ENCODE results near the gene ZBED5.

Gene ZBED5

GRCh38 chr11:10868352-10868751 is 10.5 kb upstream of the ZBED5 start:
- Histone ChIP-seq H3K4me1 (ENCODE audit: insufficient read depth, low read length) (no peaks in the 10 kb centered on the region), H3K36me3 (ENCODE audit: insufficient read depth, low read length) (no peaks in the 10 kb centered on the region), H3K4me3 (ENCODE audit: low read length) (no peak overlapping the region), H3K27me3 (ENCODE audit: insufficient read depth, low read length) (no peaks in the 10 kb centered on the region), H2AFZ (ENCODE audit: low read depth, low read length) (no peak overlapping the region), H3K9me3 (ENCODE audit: low read length) (peaks cover 3% of the 10 kb centered on the region)

GRCh38 chr11:10866893-10867331 is 9.1 kb upstream of the ZBED5 start:
- peaks cover 3% of the 10 kb centered on the region for H3K9me3 ChIP-seq (ENCODE audit: low read length)
- no peaks in the 10 kb centered on the region for H3K27me3 ChIP-seq (ENCODE audit: insufficient read depth, low read length)
- no peaks in the 10 kb centered on the region for H3K4me1 ChIP-seq (ENCODE audit: insufficient read depth, low read length)
- H2AFZ ChIP-seq (ENCODE audit: low read depth, low read length), result no peak overlapping the region
- no peaks in the 10 kb centered on the region for H3K36me3 ChIP-seq (ENCODE audit: insufficient read depth, low read length)
- H3K4me3 ChIP-seq (ENCODE audit: low read length), result no peak overlapping the region

- Histone ChIP-seq H3K4me1 (ENCODE audit: insufficient read depth, low read length) (no peaks in the 10 kb centered on the region), H3K36me3 (ENCODE audit: insufficient read depth, low read length) (no peaks in the 10 kb centered on the region), H3K9me3 (ENCODE audit: low read length) (no peaks in the 10 kb centered on the region), H3K4me3 (ENCODE audit: low read length) (no peak overlapping the region), H2AFZ (ENCODE audit: low read depth, low read length) (no peak overlapping the region), H3K27me3 (ENCODE audit: insufficient read depth, low read length) (no peaks in the 10 kb centered on the region)
Measured at GRCh38 chr11:10865837-10866270, 8.0 kb upstream of the ZBED5 start.

GRCh38 chr11:10864688-10865087 is 6.8 kb upstream of the ZBED5 start:
- Histone ChIP-seq H3K4me3 (ENCODE audit: low read length) (no peak overlapping the region), H3K27me3 (ENCODE audit: insufficient read depth, low read length) (no peaks in the 10 kb centered on the region), H3K4me1 (ENCODE audit: insufficient read depth, low read length) (peaks cover 4% of the 10 kb centered on the region), H2AFZ (ENCODE audit: low read depth, low read length) (no peak overlapping the region), H3K36me3 (ENCODE audit: insufficient read depth, low read length) (no peaks in the 10 kb centered on the region), H3K9me3 (ENCODE audit: low read length) (no peaks in the 10 kb centered on the region)

GRCh38 chr11:10862446-10862845 is 4.6 kb upstream of the ZBED5 start:
- Histone ChIP-seq H3K4me1 (ENCODE audit: insufficient read depth, low read length) (peaks cover 4% of the 10 kb centered on the region), H3K27me3 (ENCODE audit: insufficient read depth, low read length) (no peaks in the 10 kb centered on the region), H3K9me3 (ENCODE audit: low read length) (no peaks in the 10 kb centered on the region), H2AFZ (ENCODE audit: low read depth, low read length) (no peak overlapping the region), H3K36me3 (ENCODE audit: insufficient read depth, low read length) (no peaks in the 10 kb centered on the region), H3K4me3 (ENCODE audit: low read length) (no peak overlapping the region)

GRCh38 chr11:10861799-10862198 is 3.9 kb upstream of the ZBED5 start:
- Histone ChIP-seq H3K9me3 (ENCODE audit: low read length) (no peaks in the 10 kb centered on the region), H3K4me1 (ENCODE audit: insufficient read depth, low read length) (peaks cover 4% of the 10 kb centered on the region), H3K4me3 (ENCODE audit: low read length) (no peak overlapping the region)

GRCh38 chr11:10861047-10861446 is 3.2 kb upstream of the ZBED5 start:
- Histone ChIP-seq H3K27me3 (ENCODE audit: insufficient read depth, low read length) (no peaks in the 10 kb centered on the region), H3K4me3 (ENCODE audit: low read length) (no peak overlapping the region)

More at GRCh38 chr11:10861799-10862198, 3.9 kb upstream of the ZBED5 start:
- no peak overlapping the region for H2AFZ ChIP-seq (ENCODE audit: low read depth, low read length)
- no peaks in the 10 kb centered on the region for H3K36me3 ChIP-seq (ENCODE audit: insufficient read depth, low read length)
- no peaks in the 10 kb centered on the region for H3K27me3 ChIP-seq (ENCODE audit: insufficient read depth, low read length)

GRCh38 chr11:10858439-10859325 is 829 bp upstream of the ZBED5 start:
- Histone ChIP-seq H3K9me3 (ENCODE audit: low read length) (no peaks in the 10 kb centered on the region), H3K36me3 (ENCODE audit: insufficient read depth, low read length) (peaks cover 23% of the 10 kb centered on the region), H3K4me1 (ENCODE audit: insufficient read depth, low read length) (peaks cover 13% of the 10 kb centered on the region), H3K4me3 (ENCODE audit: low read length) (peak overlapping the region; percentile 93), H2AFZ (ENCODE audit: low read depth, low read length) (peak overlapping the region; percentile 29), H3K27me3 (ENCODE audit: insufficient read depth, low read length) (no peaks in the 10 kb centered on the region)

More at GRCh38 chr11:10861047-10861446, 3.2 kb upstream of the ZBED5 start:
- H3K36me3 ChIP-seq (ENCODE audit: insufficient read depth, low read length), result no peaks in the 10 kb centered on the region
- no peaks in the 10 kb centered on the region for H3K9me3 ChIP-seq (ENCODE audit: low read length)
- H2AFZ ChIP-seq (ENCODE audit: low read depth, low read length), result no peak overlapping the region
- H3K4me1 ChIP-seq (ENCODE audit: insufficient read depth, low read length), result peaks cover 10% of the 10 kb centered on the region

- peaks cover 13% of the 10 kb centered on the region for H3K4me1 ChIP-seq (ENCODE audit: insufficient read depth, low read length)
Measured at GRCh38 chr11:10857459-10857708, 469 bp downstream of the ZBED5 start.

GRCh38 chr11:10856689-10857458 is 979 bp downstream of the ZBED5 start:
- Histone ChIP-seq H3K4me1 (ENCODE audit: insufficient read depth, low read length) (peaks cover 13% of the 10 kb centered on the region), H3K9me3 (ENCODE audit: low read length) (no peaks in the 10 kb centered on the region), H2AFZ (ENCODE audit: low read depth, low read length) (no peak overlapping the region), H3K36me3 (ENCODE audit: insufficient read depth, low read length) (peaks cover 41% of the 10 kb centered on the region), H3K27me3 (ENCODE audit: insufficient read depth, low read length) (no peaks in the 10 kb centered on the region), H3K4me3 (ENCODE audit: low read length) (peak overlapping the region; percentile 93)

More at GRCh38 chr11:10857459-10857708, 469 bp downstream of the ZBED5 start:
- H3K27me3 ChIP-seq (ENCODE audit: insufficient read depth, low read length), result no peaks in the 10 kb centered on the region
- H2AFZ ChIP-seq (ENCODE audit: low read depth, low read length), result no peak overlapping the region
- peaks cover 36% of the 10 kb centered on the region for H3K36me3 ChIP-seq (ENCODE audit: insufficient read depth, low read length)
- H3K4me3 ChIP-seq (ENCODE audit: low read length), result peak overlapping the region; percentile 93
- H3K9me3 ChIP-seq (ENCODE audit: low read length), result no peaks in the 10 kb centered on the region

- H3K4me1 ChIP-seq (ENCODE audit: insufficient read depth, low read length), result peaks cover 13% of the 10 kb centered on the region
- H3K4me3 ChIP-seq (ENCODE audit: low read length), result no peak overlapping the region
- H2AFZ ChIP-seq (ENCODE audit: low read depth, low read length), result no peak overlapping the region
- no peaks in the 10 kb centered on the region for H3K9me3 ChIP-seq (ENCODE audit: low read length)
- H3K36me3 ChIP-seq (ENCODE audit: insufficient read depth, low read length), result peaks cover 46% of the 10 kb centered on the region
- no peaks in the 10 kb centered on the region for H3K27me3 ChIP-seq (ENCODE audit: insufficient read depth, low read length)
Measured at GRCh38 chr11:10855295-10855694, 2.6 kb downstream of the ZBED5 start.

GRCh38 chr11:10847960-10848860 is 9.6 kb downstream of the ZBED5 start:
- Histone ChIP-seq H2AFZ (ENCODE audit: low read depth, low read length) (no peak overlapping the region), H3K4me1 (ENCODE audit: insufficient read depth, low read length) (no peaks in the 10 kb centered on the region), H3K9me3 (ENCODE audit: low read length) (no peaks in the 10 kb centered on the region), H3K36me3 (ENCODE audit: insufficient read depth, low read length) (peaks cover 19% of the 10 kb centered on the region), H3K27me3 (ENCODE audit: insufficient read depth, low read length) (no peaks in the 10 kb centered on the region), H3K4me3 (ENCODE audit: low read length) (no peak overlapping the region)

Data from neuron (in vitro differentiated cells).